WTC11 (cell line): ENCODE results near the gene ZNF496. TPM values are rescaled to one million over a fixed set of nuclear protein-coding genes. Genes with fewer than 3 reads are reported as not detected.

Experiments used
- ATAC-seq: fragments of 200-7000 bp; cut with Tn5 transposase; 2 replicates; pipeline ENCODE4 v1.10.0; 2021; ENCODE audit warnings: mild to moderate bottlenecking, moderate library complexity
- CTCF ChIA-PET: fragments of 300-600 bp; sonication (Branson Sonifier 250); formaldehyde crosslinking; loops from one replicate; lab custom pipeline; 2021; ENCODE audit warnings: antibody characterized with exemption; lab: Charles Lee
- POLR2A ChIA-PET: fragments of 350-600 bp; sonication (Branson Sonifier 250); formaldehyde crosslinking; loops from one replicate; lab custom pipeline; 2021; ENCODE audit warnings: antibody characterized with exemption; lab: Charles Lee
- DNase-seq: peaks from one replicate; pipeline ENCODE4 v3.0.0; 2021; ENCODE audit warnings: low spot score
- H3K27ac Mint-ChIP-seq: 2 replicates; pipeline ENCODE4 v1.8.0; 2021; ENCODE audit warnings: mixed read lengths
- H3K27me3 Mint-ChIP-seq: 2 replicates; pipeline ENCODE4 v1.8.0; 2021; ENCODE audit warnings: low read depth, mild to moderate bottlenecking, moderate library complexity, mixed read lengths
- H3K36me3 Mint-ChIP-seq: 2 replicates; pipeline ENCODE4 v1.8.0; 2021; ENCODE audit warnings: mixed read lengths
- H3K4me1 Mint-ChIP-seq: 2 replicates; pipeline ENCODE4 v1.8.0; 2022; ENCODE audit warnings: mixed read lengths
- H3K4me3 Mint-ChIP-seq: 2 replicates; pipeline ENCODE4 v1.8.0; 2021; ENCODE audit warnings: mild to moderate bottlenecking, moderate library complexity, mixed read lengths
- H3K9me3 Mint-ChIP-seq: 2 replicates; pipeline ENCODE4 v1.8.0; 2021; ENCODE audit warnings: mixed read lengths
- AFF4 ChIP-seq: sonication (generic); formaldehyde crosslinking; IDR thresholded peaks from 2 replicates; pipeline ENCODE4 v1.8.1; 2023; ENCODE audit warnings: mild to moderate bottlenecking, missing genetic modification reagents, borderline replicate concordance
- ATF6 ChIP-seq: sonication (generic); formaldehyde crosslinking; IDR thresholded peaks from 2 replicates; pipeline ENCODE4 v1.8.1; 2023; ENCODE audit warnings: mild to moderate bottlenecking, missing genetic modification reagents
- EMX1 ChIP-seq: fragments of 250-450 bp; sonication (Bioruptor Pico); IDR thresholded peaks from 2 replicates; pipeline ENCODE4 v1.8.0; 2021; ENCODE audit warnings: mild to moderate bottlenecking
- HMGA2 ChIP-seq: fragments of 250-450 bp; sonication (Bioruptor Pico); IDR thresholded peaks from 2 replicates; pipeline ENCODE4 v1.4.0; 2021; ENCODE audit warnings: mild to moderate bottlenecking, moderate library complexity
- NFE2L1 ChIP-seq: sonication (generic); formaldehyde crosslinking; IDR thresholded peaks from 2 replicates; pipeline ENCODE4 v1.8.1; 2023; ENCODE audit warnings: missing genetic modification reagents
- RELA ChIP-seq: sonication (generic); formaldehyde crosslinking; IDR thresholded peaks from 2 replicates; pipeline ENCODE4 v1.8.1; 2022; ENCODE audit warnings: missing genetic modification reagents, mild to moderate bottlenecking, borderline replicate concordance
- STAT6 ChIP-seq: sonication (generic); formaldehyde crosslinking; conservative IDR thresholded peaks from 2 replicates; pipeline ENCODE4 v1.8.1; 2023; ENCODE audit warnings: mild to moderate bottlenecking, low read depth, missing genetic modification reagents, moderate library complexity
- TCF7 ChIP-seq: sonication (generic); formaldehyde crosslinking; IDR thresholded peaks from 2 replicates; pipeline ENCODE4 v1.8.0; 2022; ENCODE audit warnings: mild to moderate bottlenecking, low read depth, missing genetic modification reagents, moderate library complexity
- TEAD1 ChIP-seq: sonication (generic); formaldehyde crosslinking; IDR thresholded peaks from 2 replicates; pipeline ENCODE4 v1.8.0; 2022; ENCODE audit warnings: mild to moderate bottlenecking, missing genetic modification reagents
- USF2 ChIP-seq: sonication (generic); formaldehyde crosslinking; IDR thresholded peaks from 2 replicates; pipeline ENCODE4 v1.8.1; 2023; ENCODE audit warnings: mild to moderate bottlenecking, missing genetic modification reagents, moderate library complexity
- ZMAT4 ChIP-seq: fragments of 250-450 bp; sonication (Bioruptor Pico); IDR thresholded peaks from 2 replicates; pipeline ENCODE4 v1.9.0; 2021; ENCODE audit warnings: mild to moderate bottlenecking
- ZNF423 ChIP-seq: fragments of 250-450 bp; sonication (Bioruptor Pico); IDR thresholded peaks from 2 replicates; pipeline ENCODE4 v2.1.2; 2022; ENCODE audit warnings: mild to moderate bottlenecking, moderate library complexity
- ZNF532 ChIP-seq: fragments of 250-450 bp; sonication (Bioruptor Pico); IDR thresholded peaks from 2 replicates; pipeline ENCODE4 v1.9.0; 2021; ENCODE audit warnings: mild to moderate bottlenecking, borderline replicate concordance
- ZSCAN18 ChIP-seq: fragments of 250-450 bp; sonication (Bioruptor Pico); IDR thresholded peaks from 2 replicates; pipeline ENCODE4 v2.1.2; 2022; ENCODE audit warnings: mild to moderate bottlenecking, moderate library complexity
- total RNA-seq: library from RNA; stranded (reverse); gene quantifications from 3 replicates; pipeline ENCODE4 v1.2.3, GENCODE V29; 2021

Gene ZNF496
- total RNA-seq, 1 experiment from 2014 or later = 88.3 TPM

- no peak for DNase-seq
- ATAC-seq = no peak
- Mint-ChIP-seq H3K4me1 (peaks cover 35% of the 10 kb centered on the region), H3K27me3 (no peaks in the 10 kb centered on the region), H3K4me3 (no peak overlapping the region; the same call in 1 of the 2 replicates), H3K36me3 (peaks cover 55% of the 10 kb centered on the region), H3K9me3 (no peaks in the 10 kb centered on the region), H3K27ac (no peak overlapping the region)
- ChIA-PET CTCF (no interaction called here), POLR2A (no interaction called here)
- no peak for TF ChIP-seq AFF4 (CRISPR knock-in tag)
- TF ChIP-seq TEAD1 (CRISPR knock-in tag) = no peak
- no peak for TF ChIP-seq HMGA2 (CRISPR knock-in tag)
- no peak for TF ChIP-seq ZMAT4 (CRISPR knock-in tag)
- no peak for TF ChIP-seq RELA (CRISPR knock-in tag)
- no peak for TF ChIP-seq EMX1 (CRISPR knock-in tag)
- no peak for TF ChIP-seq USF2 (CRISPR knock-in tag)
- no peak for TF ChIP-seq ZSCAN18
- TF ChIP-seq ZNF423 (CRISPR knock-in tag) = no peak
- no peak for TF ChIP-seq ZNF532 (CRISPR knock-in tag)
These were observed 2.5 kb downstream of the ZNF496 start for GRCh38 chr1:247329097-247329617.

- peaks cover 34% of the 10 kb centered on the region for H3K4me1 Mint-ChIP-seq
- no peaks in the 10 kb centered on the region for H3K27me3 Mint-ChIP-seq
- no peaks in the 10 kb centered on the region for H3K9me3 Mint-ChIP-seq
- CTCF ChIA-PET = no interaction called here
- no peak overlapping the region for H3K27ac Mint-ChIP-seq
- no peak for DNase-seq
- peaks cover 56% of the 10 kb centered on the region for H3K36me3 Mint-ChIP-seq
- ATAC-seq = no peak
- no peak overlapping the region for H3K4me3 Mint-ChIP-seq
- POLR2A ChIA-PET = no interaction called here
- TF ChIP-seq ATF6 (CRISPR knock-in tag) = no peak
- TF ChIP-seq NFE2L1 = no peak
- no peak for TF ChIP-seq TCF7 (CRISPR knock-in tag)
- no peak for TF ChIP-seq STAT6 (CRISPR knock-in tag)
- no peak for TF ChIP-seq ZNF532 (CRISPR knock-in tag)
These were observed 3.4 kb downstream of the ZNF496 start for GRCh38 chr1:247328311-247328710.
